Liver (tissue), 3 donors: ENCODE results near the gene NDUFS2.

Source experiments
- FOXA1 ChIP-seq: IDR thresholded peaks from 2 replicates; pipeline ENCODE4 v1.6.1; 2016; ENCODE audit warnings: antibody characterized with exemption
- GABPA ChIP-seq, 2 donors: IDR thresholded peaks in 1 of 2; conservative IDR thresholded peaks in 1 of 2; 2 replicates each; pipeline ENCODE4 v1.6.1; 2016; ENCODE audit warnings: antibody characterized with exemption in 2 of 2, mild to moderate bottlenecking in 1 of 2, moderate library complexity in 1 of 2
- RAD21 ChIP-seq, 2 donors: IDR thresholded peaks; 2 replicates each; pipeline ENCODE4 v1.6.1; 2016; ENCODE audit warnings: antibody characterized with exemption in 2 of 2, mild to moderate bottlenecking in 2 of 2
- TAF1 ChIP-seq: conservative IDR thresholded peaks from 2 replicates; pipeline ENCODE4 v1.6.1; 2016; ENCODE audit warnings: antibody characterized with exemption, mild to moderate bottlenecking
- YY1 ChIP-seq: IDR thresholded peaks from 2 replicates; pipeline ENCODE4 v1.6.1; 2016; ENCODE audit warnings: antibody characterized with exemption, mild to moderate bottlenecking
- TF ChIP-seq, protein P1 (sequence below): fragments of 150-350 bp; IDR thresholded peaks from 2 replicates; pipeline ENCODE4 v1.5.1; 2017; ENCODE audit warnings: improper control_type of control experiment, low read depth, low read length; ENCODE audit not compliant: missing input control
- TF ChIP-seq, protein P2 (sequence below): IDR thresholded peaks from 2 replicates; pipeline ENCODE4 v1.6.1; 2016; ENCODE audit warnings: antibody characterized with exemption, mild to moderate bottlenecking
- TF ChIP-seq, protein P3 (sequence below): IDR thresholded peaks from 2 replicates; pipeline ENCODE4 v1.6.1; 2016; ENCODE audit warnings: antibody characterized with exemption
- TF ChIP-seq, protein P4 (sequence below): IDR thresholded peaks from 2 replicates; pipeline ENCODE4 v1.6.1; 2016; ENCODE audit warnings: antibody characterized with exemption
- donor health status: healthy.
- donor health status: healthy.

DNA sequence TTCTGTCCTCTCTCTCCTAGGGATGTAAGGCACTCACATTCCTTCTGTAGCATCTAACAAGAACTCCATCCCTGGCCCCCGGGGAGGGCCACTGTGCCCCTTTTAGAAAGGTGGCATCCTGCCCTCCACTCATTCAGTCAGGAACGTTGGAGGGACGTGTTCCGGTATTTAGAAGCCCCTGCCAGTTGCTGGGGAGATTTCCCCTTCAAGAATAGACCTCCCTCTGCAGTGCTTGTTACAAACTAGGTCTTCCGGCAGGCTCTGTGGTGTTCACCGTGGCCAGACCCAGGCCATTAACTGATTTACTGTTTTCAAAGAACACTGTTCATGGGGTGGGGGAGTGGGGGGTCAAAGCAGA lies 57.2 kb downstream of the NDUFS2 start:
- TF ChIP-seq, protein P1, sequence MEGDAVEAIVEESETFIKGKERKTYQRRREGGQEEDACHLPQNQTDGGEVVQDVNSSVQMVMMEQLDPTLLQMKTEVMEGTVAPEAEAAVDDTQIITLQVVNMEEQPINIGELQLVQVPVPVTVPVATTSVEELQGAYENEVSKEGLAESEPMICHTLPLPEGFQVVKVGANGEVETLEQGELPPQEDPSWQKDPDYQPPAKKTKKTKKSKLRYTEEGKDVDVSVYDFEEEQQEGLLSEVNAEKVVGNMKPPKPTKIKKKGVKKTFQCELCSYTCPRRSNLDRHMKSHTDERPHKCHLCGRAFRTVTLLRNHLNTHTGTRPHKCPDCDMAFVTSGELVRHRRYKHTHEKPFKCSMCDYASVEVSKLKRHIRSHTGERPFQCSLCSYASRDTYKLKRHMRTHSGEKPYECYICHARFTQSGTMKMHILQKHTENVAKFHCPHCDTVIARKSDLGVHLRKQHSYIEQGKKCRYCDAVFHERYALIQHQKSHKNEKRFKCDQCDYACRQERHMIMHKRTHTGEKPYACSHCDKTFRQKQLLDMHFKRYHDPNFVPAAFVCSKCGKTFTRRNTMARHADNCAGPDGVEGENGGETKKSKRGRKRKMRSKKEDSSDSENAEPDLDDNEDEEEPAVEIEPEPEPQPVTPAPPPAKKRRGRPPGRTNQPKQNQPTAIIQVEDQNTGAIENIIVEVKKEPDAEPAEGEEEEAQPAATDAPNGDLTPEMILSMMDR: no peak
- TF ChIP-seq, protein P2, sequence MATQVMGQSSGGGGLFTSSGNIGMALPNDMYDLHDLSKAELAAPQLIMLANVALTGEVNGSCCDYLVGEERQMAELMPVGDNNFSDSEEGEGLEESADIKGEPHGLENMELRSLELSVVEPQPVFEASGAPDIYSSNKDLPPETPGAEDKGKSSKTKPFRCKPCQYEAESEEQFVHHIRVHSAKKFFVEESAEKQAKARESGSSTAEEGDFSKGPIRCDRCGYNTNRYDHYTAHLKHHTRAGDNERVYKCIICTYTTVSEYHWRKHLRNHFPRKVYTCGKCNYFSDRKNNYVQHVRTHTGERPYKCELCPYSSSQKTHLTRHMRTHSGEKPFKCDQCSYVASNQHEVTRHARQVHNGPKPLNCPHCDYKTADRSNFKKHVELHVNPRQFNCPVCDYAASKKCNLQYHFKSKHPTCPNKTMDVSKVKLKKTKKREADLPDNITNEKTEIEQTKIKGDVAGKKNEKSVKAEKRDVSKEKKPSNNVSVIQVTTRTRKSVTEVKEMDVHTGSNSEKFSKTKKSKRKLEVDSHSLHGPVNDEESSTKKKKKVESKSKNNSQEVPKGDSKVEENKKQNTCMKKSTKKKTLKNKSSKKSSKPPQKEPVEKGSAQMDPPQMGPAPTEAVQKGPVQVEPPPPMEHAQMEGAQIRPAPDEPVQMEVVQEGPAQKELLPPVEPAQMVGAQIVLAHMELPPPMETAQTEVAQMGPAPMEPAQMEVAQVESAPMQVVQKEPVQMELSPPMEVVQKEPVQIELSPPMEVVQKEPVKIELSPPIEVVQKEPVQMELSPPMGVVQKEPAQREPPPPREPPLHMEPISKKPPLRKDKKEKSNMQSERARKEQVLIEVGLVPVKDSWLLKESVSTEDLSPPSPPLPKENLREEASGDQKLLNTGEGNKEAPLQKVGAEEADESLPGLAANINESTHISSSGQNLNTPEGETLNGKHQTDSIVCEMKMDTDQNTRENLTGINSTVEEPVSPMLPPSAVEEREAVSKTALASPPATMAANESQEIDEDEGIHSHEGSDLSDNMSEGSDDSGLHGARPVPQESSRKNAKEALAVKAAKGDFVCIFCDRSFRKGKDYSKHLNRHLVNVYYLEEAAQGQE: no peak
- TF ChIP-seq GABPA (IDR thresholded peaks at IDR 0.05 in 1 of 2, conservative IDR thresholded peaks at IDR 0.05 in 1 of 2): no peak
- no peak for TF ChIP-seq TAF1
- TF ChIP-seq, protein P3, sequence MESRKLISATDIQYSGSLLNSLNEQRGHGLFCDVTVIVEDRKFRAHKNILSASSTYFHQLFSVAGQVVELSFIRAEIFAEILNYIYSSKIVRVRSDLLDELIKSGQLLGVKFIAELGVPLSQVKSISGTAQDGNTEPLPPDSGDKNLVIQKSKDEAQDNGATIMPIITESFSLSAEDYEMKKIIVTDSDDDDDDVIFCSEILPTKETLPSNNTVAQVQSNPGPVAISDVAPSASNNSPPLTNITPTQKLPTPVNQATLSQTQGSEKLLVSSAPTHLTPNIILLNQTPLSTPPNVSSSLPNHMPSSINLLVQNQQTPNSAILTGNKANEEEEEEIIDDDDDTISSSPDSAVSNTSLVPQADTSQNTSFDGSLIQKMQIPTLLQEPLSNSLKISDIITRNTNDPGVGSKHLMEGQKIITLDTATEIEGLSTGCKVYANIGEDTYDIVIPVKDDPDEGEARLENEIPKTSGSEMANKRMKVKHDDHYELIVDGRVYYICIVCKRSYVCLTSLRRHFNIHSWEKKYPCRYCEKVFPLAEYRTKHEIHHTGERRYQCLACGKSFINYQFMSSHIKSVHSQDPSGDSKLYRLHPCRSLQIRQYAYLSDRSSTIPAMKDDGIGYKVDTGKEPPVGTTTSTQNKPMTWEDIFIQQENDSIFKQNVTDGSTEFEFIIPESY: no peak
- no peak for TF ChIP-seq FOXA1
- TF ChIP-seq RAD21 (IDR thresholded peaks at IDR 0.05): no peak
- TF ChIP-seq, protein P4, sequence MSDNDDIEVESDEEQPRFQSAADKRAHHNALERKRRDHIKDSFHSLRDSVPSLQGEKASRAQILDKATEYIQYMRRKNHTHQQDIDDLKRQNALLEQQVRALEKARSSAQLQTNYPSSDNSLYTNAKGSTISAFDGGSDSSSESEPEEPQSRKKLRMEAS: no peak
- no peak for TF ChIP-seq YY1
